ENCODE measurements around the gene HS6ST2. TPM values are rescaled to one million over a fixed set of nuclear protein-coding genes. Genes with fewer than 3 reads are reported as not detected.

The HS6ST2 gene
- total RNA-seq, 2 donors from 2014 or later, result 0.85 to 2.0 TPM

DNA sequence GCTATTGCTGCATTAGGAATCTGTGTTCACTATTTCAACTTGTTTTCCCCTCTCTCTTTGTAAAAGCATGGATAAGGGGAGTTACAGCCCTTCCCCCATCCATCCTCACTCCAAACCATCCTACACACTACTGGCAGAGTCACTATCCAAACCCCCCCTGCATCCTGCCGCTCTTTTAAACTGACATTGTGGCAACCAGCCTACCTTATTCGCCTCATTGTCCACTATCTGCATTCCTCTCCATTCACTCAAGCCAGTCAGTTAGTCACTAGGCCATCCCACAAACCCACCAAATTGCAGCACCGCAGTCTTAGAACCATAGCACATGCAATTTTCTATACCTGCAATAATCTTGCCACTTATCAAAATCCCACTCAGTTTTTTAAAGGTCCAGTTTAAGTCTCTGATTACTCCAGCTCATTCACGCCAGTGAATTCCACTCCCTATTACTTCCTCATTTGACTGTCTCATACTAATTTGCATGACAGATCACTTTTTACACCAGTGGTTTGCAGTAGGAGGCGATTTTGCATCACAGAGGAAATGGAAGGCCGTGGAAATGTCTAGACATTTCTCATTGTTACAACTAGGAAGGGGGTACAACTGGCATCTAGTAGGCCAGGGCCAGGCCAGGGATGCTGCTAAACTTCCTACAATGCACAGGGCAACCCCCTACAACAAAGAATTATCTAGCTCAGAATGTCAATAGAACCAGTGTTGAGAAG is 181.8 kb downstream of the HS6ST2 start:
- Histone ChIP-seq H3K9me3 (no peaks in the 10 kb centered on the region), H3K4me3 (no peak overlapping the region), H3K4me1 (no peaks in the 10 kb centered on the region), H3K27ac (no peak overlapping the region), H3K27me3 (peaks cover 5% of the 10 kb centered on the region), H3K9ac (ENCODE audit: low read depth in 2 of 2, low read length in 2 of 2) (no peak overlapping the region), H3K36me3 (no peaks in the 10 kb centered on the region)
- TF ChIP-seq, protein P1, sequence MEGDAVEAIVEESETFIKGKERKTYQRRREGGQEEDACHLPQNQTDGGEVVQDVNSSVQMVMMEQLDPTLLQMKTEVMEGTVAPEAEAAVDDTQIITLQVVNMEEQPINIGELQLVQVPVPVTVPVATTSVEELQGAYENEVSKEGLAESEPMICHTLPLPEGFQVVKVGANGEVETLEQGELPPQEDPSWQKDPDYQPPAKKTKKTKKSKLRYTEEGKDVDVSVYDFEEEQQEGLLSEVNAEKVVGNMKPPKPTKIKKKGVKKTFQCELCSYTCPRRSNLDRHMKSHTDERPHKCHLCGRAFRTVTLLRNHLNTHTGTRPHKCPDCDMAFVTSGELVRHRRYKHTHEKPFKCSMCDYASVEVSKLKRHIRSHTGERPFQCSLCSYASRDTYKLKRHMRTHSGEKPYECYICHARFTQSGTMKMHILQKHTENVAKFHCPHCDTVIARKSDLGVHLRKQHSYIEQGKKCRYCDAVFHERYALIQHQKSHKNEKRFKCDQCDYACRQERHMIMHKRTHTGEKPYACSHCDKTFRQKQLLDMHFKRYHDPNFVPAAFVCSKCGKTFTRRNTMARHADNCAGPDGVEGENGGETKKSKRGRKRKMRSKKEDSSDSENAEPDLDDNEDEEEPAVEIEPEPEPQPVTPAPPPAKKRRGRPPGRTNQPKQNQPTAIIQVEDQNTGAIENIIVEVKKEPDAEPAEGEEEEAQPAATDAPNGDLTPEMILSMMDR (IDR thresholded peaks at IDR 0.05), result no peak
- intact Hi-C loops (cut with DNase I), result no loop called here
- DNase-seq, result no peak

DNA sequence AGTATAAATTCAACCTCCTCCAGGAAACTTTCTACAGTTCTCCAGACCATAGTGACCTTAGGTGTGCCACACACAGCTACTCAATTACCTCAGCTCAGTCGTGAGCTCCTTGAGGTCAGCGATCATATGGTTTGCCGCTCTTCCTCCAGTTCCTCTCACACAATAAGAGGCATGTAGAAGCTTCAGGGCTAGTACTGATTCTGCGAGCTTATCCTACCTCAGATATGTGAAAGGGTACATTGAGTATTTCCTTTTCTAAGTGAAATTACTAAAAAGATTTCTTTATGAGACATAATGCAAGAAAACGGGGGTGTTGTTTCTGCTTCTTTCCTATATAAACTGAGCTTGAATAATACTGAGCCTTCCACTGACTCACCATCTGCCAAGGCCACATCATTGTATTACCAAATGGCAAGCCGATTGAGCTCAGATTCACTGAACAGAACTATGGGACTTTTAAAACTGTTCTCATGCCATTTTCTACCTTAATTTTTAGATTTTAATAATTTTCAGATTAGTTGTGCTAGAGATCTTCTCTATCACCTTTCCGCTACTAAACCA is 183.1 kb downstream of the HS6ST2 start:
- H3K9me3 ChIP-seq, result no peaks in the 10 kb centered on the region
- DNase-seq, result no peak
- no peak overlapping the region for H3K27ac ChIP-seq
- no peak overlapping the region for H3K4me3 ChIP-seq
- intact Hi-C loops (cut with DNase I), result no loop called here
- TF ChIP-seq, protein P1 (IDR thresholded peaks at IDR 0.05), result no peak
- H3K36me3 ChIP-seq, result no peaks in the 10 kb centered on the region
- no peak overlapping the region for H3K9ac ChIP-seq (ENCODE audit: low read depth in 2 of 2, low read length in 2 of 2)
- H3K27me3 ChIP-seq, result peaks cover 5% of the 10 kb centered on the region
- no peaks in the 10 kb centered on the region for H3K4me1 ChIP-seq

GRCh38 chrX:132774010-132774714 is 184.3 kb downstream of the HS6ST2 start:
- H3K27me3 ChIP-seq, result peaks cover 5% of the 10 kb centered on the region
- H3K27ac ChIP-seq, result no peak overlapping the region
- no peak overlapping the region for H3K9ac ChIP-seq (ENCODE audit: low read depth in 2 of 2, low read length in 2 of 2)
- TF ChIP-seq, protein P1 (IDR thresholded peaks at IDR 0.05), result no peak
- no peaks in the 10 kb centered on the region for H3K4me1 ChIP-seq
- no peak overlapping the region for H3K4me3 ChIP-seq
- intact Hi-C loops (cut with DNase I), result no loop called here
- H3K9me3 ChIP-seq, result no peaks in the 10 kb centered on the region
- H3K36me3 ChIP-seq, result no peaks in the 10 kb centered on the region
- no peak for DNase-seq

- Histone ChIP-seq H3K9ac (ENCODE audit: low read depth in 2 of 2, low read length in 2 of 2) (no peak overlapping the region), H3K4me1 (no peaks in the 10 kb centered on the region), H3K9me3 (no peaks in the 10 kb centered on the region), H3K4me3 (no peak overlapping the region), H3K27ac (no peak overlapping the region), H3K27me3 (no peaks in the 10 kb centered on the region), H3K36me3 (no peaks in the 10 kb centered on the region)
- intact Hi-C loops (cut with DNase I), result no loop called here
- TF ChIP-seq, protein P1 (IDR thresholded peaks at IDR 0.05), result no peak
- no peak for DNase-seq
Measured at GRCh38 chrX:132769609-132770008, 188.8 kb downstream of the HS6ST2 start.

DNA sequence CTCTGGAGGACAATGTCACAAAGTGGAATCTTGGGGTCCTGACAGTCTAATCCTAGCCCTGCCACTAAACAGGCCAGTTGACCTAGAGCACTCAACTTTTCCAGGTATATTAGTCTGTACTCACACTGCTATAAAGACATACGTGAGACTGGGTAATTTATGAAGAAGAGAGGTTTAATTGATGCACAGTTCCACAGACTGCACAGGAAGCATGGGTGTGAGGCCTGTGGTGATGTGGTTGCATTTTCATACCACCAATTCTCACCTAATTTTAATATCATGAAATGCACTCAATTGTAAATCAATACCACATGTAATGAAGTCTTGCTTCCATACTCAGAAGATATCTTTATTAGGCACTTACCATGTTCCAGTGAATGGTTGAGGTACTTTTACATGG is 192.0 kb downstream of the HS6ST2 start:
- DNase-seq, result no peak
- Histone ChIP-seq H3K9me3 (no peaks in the 10 kb centered on the region), H3K4me3 (no peak overlapping the region), H3K9ac (ENCODE audit: low read depth in 2 of 2, low read length in 2 of 2) (no peak overlapping the region), H3K4me1 (no peaks in the 10 kb centered on the region), H3K27ac (no peak overlapping the region), H3K27me3 (no peaks in the 10 kb centered on the region), H3K36me3 (no peaks in the 10 kb centered on the region)
- intact Hi-C loops (cut with DNase I), result no loop called here
- TF ChIP-seq, protein P1 (IDR thresholded peaks at IDR 0.05), result no peak
